IPS-11a (cell line): Measurements from ENCODE around the gene TMEM158.

Experiments
- H3K4me3 ChIP-seq: one replicate; pipeline ENCODE4 v1.5.1; 2013; ENCODE audit warnings: low read depth, low read length, control low read depth

The TMEM158 gene

DNA sequence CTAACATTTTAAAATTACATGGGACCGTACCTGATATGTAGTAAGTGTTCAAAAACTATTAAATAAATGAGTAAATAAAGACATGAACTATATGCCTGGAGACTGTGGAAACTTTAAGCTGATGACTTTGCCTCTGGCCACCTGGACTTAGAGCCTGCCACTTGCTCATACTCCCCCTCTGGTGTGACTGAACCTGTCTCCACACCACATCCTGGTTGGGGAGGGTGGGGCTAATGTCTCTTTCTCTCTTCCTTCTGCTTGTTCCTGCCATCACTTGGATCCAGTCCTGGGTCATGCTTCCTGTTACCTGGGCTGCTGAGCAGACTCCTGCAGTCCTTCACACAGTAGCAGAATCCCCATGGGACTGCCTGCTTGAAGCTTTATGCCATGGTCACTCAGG is 8.2 kb upstream of the TMEM158 start:
- H3K4me3 ChIP-seq: no peak overlapping the region

DNA sequence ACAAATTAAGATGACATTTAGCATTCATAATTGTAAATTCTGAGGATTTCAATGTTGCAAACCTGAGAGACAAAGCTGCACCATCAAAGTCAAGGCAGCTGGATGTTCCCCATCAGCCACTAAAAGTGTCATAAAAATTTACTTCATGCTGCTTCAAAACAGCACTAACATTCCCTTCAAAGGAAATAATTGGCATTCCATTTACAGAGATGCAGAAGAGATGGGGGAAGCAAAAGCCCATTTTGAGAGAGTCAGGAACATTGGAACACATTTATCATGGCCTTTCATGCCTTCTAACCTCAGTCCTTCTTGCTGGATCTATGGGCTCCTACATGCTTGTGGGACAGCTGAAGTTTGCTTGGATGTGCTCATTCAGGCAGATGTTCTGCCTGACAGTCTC is 6.4 kb upstream of the TMEM158 start:
- no peak overlapping the region for H3K4me3 ChIP-seq

DNA sequence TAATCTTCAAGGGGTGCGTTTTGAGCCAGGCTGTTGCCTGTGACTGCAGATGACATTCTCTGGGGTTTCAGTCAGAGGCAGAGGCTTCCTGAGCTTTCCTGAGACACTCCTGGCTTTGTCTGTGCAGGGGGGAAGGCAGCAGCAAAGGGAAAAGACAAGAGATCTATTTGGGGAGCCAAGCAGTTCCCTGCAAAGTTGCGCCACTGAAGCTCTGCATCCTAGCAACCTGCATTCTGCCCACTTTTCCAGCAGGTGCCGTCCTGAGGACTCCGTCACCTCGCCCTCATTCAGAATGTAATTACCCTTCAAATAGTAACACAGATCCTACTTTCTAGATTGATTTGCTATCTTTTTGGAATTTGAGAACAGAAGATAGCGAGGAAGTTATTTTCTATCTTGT is 1.9 kb upstream of the TMEM158 start:
- no peak overlapping the region for H3K4me3 ChIP-seq

DNA sequence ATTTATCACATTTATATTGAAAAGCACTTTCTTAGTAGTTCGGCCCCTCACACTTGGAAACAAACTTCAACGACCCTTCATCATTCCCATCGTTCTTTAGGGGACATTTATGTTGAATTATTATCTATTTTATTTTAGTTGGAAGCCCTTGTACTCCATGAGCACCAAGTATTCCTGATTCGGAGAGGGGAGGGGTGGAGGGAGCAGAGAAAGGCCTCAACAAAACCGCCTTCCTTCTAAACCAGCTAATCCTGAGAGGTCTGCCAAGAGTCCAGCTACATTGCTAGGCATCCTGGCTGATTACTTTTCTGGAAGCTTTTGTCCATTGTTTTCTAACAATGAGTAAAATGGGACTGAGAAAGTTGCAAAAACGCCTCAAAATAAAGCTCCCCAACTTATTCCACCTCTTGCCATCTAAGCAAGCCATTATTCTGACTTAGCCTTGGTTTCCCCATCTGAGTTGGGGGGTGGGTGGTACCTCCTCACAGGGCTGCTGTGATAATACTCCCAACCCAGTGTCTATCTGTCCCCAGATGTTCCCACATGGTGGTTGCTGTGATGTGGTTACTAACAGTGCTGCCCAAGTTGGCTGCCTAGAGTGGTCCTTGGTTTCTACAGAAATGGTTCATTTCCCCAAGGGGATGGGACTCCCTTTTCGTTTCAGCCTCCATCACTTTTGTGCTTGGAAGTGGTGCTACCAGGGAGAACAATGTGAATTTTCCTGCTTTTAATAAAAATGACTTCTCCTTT is 1.2 kb upstream of the TMEM158 start:
- H3K4me3 ChIP-seq: no peak overlapping the region

DNA sequence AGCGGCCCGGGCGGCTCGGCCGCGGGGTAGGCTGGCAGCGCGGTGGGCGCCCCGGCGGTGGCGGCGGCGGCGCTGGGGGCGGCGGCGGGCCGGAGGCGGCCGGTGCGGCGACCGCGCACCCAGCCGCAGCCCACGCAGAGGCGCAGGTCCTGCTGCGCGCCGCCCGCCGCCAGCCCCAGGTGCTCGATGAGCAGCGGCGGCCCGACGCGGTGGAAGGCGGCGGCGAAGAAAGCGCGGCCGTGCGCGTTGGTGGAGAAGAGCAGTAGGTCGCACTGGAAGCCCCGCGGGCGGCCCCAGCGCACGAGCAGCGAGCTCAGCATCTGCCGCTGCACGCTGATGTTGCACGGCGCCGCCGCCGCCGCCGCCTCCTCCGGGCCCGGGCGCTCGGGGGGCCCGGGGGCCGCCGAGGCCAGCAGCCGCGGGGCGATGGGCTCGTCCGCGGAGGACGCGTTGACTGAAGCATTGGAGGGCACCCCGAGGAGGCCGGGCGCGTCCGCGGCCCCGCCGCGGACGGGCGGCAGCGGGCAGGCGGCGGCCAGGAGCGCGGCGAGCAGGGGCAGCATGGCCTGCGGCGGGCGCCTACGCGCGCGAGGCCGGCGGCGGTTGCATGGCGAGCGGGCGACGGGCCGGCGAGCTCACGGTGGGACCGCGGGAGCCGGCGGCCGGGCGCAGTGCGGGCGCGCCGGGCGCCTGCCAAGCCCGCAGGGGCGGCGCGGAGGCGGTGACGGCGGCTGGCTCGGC is 452 bp downstream of the TMEM158 start:
- peak overlapping the region; percentile 77 for H3K4me3 ChIP-seq

DNA sequence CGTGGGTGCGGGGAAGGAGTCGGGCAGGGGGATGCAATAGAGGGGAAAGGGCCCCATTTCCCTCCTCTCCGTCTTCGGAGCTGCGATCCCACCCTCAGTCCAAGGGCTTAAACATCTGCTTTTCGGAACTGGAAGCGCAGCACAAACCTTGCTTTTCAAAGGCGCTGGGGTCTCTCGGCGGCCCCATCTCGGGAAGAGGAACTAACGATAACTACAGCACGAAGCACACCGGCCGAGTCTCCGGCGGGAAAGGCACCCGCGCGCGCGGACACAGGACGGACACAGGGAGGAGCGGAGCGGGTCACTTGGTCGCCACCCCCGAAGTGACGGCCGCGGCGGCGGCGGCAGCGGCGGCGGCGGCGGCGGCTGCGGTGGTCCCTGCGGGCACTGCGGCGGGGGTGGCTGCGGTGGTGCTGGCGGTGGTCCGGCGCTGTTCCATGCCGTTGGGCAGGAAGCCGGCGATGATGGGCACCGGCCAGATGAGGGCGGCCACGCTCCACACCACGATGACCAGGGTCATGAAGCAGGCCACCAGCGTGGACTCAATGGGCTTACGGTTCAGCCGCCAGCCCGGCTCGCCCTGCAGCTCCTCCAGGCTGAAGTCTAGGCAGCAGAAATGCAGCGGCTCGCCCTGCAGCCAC is 1.1 kb downstream of the TMEM158 start:
- H3K4me3 ChIP-seq: peak overlapping the region; percentile 77

DNA sequence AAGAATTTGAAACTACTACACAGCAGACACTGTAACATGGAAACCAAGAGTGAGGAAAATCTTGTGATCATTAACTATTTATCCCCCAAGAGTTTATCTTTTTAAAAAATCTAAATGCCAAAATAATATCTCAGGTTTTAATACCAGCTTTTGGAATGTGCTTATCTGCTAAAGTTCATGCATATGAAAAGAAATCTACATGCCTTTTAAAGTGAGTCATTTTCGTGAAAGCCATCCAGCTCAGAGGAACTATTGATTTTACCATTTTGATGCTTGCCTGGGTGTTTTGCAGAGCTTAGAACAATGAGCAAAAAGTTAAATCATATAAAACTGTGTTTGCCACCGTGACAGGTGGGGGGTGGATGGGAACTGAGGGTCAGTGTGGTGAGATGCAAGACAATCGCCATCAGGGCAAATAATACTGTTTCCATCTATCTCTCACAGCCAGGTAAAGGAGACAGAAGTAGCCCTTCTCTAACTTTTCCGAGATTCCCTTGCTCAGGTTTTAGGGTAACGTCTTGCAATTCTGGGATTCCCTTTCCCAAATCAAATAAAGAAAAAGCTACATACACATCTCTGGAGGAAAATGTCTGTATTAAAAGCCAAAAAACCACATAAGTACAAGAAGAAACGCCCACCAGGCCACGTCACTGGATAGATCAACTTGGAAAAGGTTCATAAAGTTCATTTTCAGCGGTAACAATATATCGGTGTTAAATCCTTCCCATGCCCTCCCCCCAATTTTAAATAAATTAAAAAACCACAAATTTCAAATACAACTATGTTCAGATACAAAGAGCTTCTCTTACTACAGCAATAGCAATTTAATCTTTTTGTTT is 2.0 kb downstream of the TMEM158 start:
- peak overlapping the region; percentile 77 for H3K4me3 ChIP-seq

DNA sequence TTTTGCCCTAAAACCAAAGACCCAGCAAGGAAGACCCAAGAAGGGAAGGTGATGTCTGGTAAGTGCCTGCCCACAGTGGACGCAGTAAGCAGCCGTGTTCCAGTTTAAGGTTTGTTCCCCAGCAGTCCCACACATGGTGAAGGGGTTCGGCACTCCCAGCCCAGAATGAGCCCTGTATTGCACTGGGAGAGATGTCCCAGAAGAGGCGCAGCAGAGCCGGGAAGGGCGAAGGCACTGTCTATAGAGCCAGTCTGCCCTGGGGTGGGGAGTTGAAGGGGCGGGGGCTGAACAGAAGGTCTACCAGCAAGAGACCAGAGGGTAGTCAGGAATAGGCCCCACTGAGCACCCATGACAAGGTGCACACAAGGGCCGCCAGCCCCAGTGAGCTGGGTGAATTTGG is 6.4 kb downstream of the TMEM158 start:
- H3K4me3 ChIP-seq: no peak overlapping the region

DNA sequence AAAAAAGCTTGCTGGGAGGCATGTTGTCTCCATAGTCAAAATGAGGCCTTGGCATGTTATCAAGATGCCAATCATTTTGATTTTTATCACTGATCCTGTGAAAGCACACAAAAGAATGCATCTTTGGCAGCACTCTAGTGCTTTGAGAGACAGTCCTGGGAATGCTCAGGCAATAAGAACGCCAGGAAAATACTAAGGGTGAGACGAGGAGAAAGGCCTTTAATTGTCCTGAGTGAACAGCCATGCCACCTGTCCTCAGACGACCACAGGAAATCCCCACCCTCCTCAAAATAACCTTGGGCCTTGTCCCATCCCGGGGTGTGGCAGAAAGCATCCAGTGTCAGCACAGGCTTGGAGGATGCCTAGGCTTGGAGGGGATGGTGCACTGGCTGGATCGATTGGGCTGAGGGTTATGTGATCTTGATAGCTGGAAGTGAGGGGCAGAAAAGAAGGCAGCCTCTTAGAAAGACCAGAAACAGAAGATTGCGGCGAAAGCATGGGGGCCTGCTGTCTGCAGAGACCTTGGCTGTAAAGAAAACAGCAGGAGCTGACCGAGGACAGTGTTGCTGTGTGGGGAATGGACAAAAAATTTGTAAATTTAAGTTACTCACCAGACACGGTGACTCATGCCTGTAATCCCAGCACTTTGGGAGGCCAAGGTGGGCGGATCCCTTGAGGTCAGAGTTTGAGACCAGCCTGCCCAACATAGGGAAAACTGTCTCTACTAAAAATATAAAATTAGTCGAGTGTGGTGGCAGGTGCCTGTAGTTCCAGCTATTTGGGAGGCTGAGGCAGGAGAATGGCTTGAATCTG is 7.3 kb downstream of the TMEM158 start:
- H3K4me3 ChIP-seq: no peak overlapping the region

DNA sequence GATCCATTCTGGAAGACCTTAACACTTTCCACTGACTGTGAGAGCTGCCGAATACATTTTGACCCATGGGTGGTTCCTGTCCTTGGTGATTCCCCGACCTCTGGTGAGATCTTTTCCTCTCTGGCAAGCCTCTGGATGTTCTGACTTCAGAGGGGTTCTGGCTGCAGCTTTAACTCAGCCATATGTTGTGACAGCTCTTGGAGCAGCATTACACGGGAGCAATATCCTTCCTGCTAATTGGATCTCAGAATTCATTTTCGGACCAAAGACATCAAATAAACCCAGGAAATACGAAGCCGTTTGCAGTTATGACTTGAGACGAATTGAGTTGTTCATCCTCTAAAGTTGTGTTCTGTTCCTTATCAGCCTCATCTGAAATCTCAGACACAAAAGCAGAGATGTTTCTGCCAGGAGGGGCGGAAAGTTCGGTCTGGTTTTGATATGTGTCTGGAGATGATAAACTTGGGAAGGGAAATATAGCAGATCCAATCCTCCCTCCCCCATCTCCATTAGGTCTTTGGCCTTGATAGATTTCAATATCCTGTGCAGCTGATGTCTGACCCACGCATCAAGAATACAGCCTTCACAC is 10.0 kb downstream of the TMEM158 start:
- H3K4me3 ChIP-seq: no peak overlapping the region

DNA sequence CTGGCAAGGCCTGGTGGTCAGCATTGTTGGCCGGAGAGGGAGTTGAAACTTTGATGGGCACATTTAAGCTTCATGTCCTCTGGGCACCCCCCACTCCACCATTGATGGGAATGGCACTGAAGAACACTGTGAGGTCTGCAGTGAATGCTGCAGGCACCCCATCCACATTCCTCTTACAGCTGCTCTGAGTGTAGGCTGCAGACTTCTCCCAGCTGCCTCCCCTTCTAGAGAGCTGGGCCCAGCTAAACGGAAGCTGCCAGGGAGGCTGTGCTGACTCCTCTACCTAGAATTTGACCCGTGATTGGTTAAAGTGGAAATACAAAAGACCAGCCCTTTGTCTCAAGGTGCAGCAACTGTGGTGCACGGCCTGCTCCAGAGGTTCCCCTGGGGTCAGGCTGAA is 10.6 kb downstream of the TMEM158 start:
- no peak overlapping the region for H3K4me3 ChIP-seq

DNA sequence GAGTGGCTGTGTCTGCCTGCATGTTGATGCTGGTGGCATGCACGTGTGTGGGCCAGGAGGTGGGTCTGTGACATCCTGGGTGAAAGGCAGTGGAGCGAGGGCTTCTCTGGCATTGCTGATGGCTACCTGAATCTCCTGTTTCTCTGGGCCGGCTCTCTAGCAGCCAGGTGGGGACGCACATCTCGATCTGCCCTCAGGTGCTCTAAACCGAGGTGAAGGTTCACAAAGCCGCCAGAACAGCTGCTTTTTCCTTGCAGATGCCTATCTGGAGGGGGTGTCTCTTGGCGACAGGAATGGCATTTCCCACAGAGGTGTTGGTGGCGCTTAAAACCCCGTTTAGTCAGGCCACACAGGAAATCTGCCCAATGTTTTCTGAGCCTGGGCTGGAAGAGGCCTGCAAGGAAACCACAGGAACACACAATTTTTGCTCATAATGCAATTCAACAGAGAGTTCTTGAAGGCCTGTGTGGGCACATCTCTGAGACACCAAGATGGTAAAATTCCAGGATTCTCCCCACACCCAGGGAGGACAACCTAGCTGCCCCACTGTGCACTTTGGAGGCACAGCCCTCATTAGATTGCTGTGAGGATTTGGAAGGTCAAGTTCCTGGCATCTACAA is 11.9 kb downstream of the TMEM158 start:
- H3K4me3 ChIP-seq: no peak overlapping the region

DNA sequence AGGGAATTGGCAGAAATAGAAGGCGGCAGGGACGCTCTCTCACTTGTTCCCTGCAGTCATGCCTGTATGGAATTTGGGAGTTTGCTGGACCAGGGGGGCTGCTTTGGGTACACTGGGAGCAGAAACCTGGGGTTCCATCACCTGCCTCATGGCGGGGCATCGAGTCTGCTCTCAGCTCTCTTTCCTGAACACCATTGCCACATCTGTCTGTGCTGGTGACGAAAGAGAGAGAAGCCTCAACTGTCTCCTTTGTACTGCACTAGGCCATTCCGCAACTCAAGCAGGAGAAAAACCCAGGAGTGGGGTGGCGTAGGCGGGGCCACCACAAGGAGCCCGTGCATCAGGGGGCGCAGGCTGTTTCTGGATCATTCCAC is 14.0 kb downstream of the TMEM158 start:
- H3K4me3 ChIP-seq: no peak overlapping the region

DNA sequence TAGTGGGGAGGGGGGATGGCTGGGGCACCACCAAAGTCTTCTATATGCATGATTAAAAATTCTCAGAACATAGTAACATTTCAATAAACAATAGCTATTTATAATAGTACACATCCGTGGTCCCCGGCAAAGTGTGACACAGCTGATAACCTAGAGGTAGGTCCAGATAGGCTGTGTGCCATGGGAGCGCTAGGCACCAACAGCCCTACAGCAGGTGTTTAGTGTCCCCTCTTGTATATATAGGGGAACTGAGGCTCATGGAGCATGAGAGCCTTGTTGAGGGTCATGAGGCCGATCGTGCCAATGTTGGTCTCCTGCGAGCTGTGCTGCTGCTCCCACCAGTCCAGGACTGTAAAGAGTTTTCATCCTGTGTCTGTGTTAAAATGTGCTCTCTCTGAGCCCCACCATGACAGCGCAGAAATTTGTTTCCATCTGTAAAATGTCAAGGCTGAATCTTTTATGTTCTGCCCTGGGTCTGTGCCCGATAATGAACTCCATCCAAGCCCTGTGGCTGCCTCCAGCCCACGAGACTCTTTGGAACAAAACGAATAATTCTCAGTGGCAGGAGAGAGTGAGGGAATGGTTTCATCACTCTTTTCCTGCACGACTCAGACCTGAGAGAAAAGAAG is 14.5 kb downstream of the TMEM158 start:
- H3K4me3 ChIP-seq: no peak overlapping the region

DNA sequence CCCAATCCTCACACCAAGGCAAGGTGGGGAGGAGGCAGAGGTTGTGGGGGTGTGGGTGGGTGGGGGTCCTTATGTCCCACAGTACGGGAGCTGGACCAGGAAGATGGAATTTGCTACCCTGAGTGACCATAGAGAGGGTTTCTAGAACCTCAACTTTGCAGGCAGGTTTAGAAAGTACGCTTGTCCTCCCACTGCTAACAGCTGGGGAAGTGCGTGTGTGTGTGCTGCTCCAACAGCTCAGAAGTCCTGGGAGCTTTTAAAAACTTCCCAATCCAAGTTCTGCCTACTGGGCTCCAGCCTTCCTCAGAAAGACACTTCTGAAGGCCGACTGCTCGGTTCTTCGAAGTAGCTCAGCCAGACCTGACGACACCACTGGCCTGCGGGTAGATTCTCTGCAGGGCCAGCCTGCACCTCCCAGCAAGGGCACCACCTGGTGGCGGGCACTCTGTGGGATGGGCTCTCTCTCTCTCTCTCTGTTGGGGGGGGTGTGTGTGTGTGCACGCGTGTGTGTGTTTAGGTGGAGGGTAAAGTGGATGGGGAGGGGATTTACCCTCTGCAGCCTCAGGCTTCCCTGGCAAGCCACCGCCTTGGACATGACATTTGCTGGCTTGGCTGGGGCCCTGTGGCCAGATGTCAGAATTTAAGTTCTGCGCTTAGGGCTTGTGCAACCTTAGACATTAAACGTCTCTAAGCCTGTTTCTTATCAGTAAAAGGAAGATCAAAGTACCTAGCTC is 15.6 kb downstream of the TMEM158 start:
- no peak overlapping the region for H3K4me3 ChIP-seq

DNA sequence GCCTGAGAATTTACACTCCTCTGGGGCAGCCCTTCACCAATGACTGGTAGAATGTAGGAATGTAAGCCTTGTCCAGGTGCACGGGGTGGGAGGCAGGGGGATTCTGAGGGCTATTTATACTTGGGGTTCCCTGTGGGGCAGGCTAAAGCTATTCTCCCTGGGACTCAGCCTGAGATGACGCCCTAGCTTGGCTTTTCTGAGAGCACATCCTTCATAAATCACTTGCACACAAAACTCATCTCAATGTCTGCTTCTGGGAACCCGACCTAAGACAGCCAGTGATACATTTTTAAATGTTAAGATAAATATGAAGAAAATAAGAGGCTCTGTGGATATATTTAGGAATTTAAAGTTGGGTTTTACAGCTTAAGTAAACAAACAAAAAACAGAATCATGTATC is 16.6 kb downstream of the TMEM158 start:
- H3K4me3 ChIP-seq: no peak overlapping the region

DNA sequence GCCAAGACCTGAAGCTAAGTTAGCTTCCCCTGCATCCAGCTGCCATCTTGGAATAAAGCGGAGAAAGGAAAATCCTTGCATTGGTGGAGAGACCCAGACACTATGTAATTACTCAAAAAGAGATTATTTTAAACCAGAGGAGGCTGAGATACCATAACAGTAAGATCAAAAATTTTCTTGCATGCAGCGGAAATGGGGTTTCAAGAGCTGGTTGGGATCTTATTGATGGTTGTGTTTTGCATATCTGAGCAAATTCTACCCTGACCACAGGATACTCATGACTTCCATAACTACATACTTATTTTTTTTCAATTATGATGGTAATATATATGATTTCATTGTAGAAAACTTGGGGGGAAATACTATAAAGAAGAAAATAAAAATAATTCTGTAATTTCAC is 17.5 kb downstream of the TMEM158 start:
- H3K4me3 ChIP-seq: no peak overlapping the region

DNA sequence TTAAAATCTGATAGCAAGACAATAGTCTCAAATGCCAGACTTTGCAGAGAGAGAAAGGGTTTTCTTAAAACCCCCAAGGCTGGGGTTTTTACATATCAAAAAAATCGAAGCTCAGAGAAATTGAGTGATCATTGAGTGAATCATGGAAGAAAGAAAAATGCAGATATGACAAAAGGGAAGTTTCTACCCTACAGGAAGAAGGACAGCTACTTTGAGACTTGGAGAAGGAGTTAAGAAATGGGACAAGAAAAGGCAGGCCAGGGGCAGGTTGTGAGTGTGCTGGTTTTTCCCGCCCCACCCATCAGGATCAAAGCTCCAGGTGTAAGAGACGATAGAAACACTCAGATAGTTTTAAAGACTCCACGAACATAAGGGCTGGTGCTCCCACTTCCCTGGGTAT is 18.6 kb downstream of the TMEM158 start:
- no peak overlapping the region for H3K4me3 ChIP-seq

DNA sequence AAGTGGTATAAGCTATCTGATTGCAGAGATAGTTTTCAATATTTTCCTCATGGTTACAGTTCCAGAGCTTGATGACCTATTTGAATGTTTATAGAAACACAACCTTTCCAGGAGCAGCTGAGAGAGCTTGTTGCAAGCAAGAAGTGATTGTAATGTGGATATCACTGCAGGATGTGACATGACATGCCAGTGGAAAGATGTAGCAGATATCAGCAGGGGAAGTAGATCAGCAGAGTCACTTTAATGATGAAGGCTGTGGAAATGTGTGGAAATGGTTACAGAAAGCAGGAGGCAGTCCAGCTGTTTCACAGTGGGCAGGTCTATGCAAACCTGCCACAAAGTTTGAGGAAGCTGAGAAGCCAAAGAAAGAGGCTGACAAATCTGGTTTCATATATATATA is 21.0 kb downstream of the TMEM158 start:
- H3K4me3 ChIP-seq: no peak overlapping the region
